H9 (cell line): ENCODE measurements around the gene GHRHR. TPM values are rescaled to one million over a fixed set of nuclear protein-coding genes. Genes with fewer than 3 reads are reported as not detected.

ENCODE experiments used
- DNase-seq: peaks from one replicate; pipeline ENCODE4 v3.0.0-alpha.2; 2017
- H2AFZ ChIP-seq: one replicate; pipeline ENCODE4 v1.6.1; 2013; ENCODE audit warnings: mild to moderate bottlenecking, low read length, control low read depth, moderate library complexity
- H2AK5ac ChIP-seq: 2 replicates; pipeline ENCODE4 v1.6.1; 2013; ENCODE audit warnings: low read length, control low read depth, mixed read lengths; ENCODE audit not compliant: insufficient read length
- H2BK120ac ChIP-seq: one replicate; pipeline ENCODE4 v1.6.1; 2013; ENCODE audit warnings: low read depth, mild to moderate bottlenecking, low read length, control low read depth, inconsistent platforms; ENCODE audit not compliant: poor library complexity, severe bottlenecking
- H2BK12ac ChIP-seq: 2 replicates; pipeline ENCODE4 v1.6.1; 2013; ENCODE audit warnings: low read length, control low read depth, mixed read lengths, low read depth; ENCODE audit not compliant: insufficient read length
- H2BK15ac ChIP-seq: 2 replicates; pipeline ENCODE4 v1.6.1; 2013; ENCODE audit warnings: low read depth, low read length, control low read depth
- H2BK20ac ChIP-seq: one replicate; pipeline ENCODE4 v1.6.1; 2013; ENCODE audit warnings: low read depth, mild to moderate bottlenecking, low read length, control low read depth, inconsistent platforms; ENCODE audit not compliant: poor library complexity, severe bottlenecking
- H2BK5ac ChIP-seq: 2 replicates; pipeline ENCODE4 v1.6.1; 2013; ENCODE audit warnings: low read length, control low read depth, mixed read lengths; ENCODE audit not compliant: insufficient read length
- H3K14ac ChIP-seq: 2 replicates; pipeline ENCODE4 v1.6.1; 2013; ENCODE audit warnings: low read length, control low read depth; ENCODE audit not compliant: insufficient read depth
- H3K18ac ChIP-seq: 2 replicates; pipeline ENCODE4 v1.6.1; 2013; ENCODE audit warnings: low read depth, mild to moderate bottlenecking, mixed read lengths, low read length, control low read depth; ENCODE audit not compliant: insufficient read length
- H3K23ac ChIP-seq: 2 replicates; pipeline ENCODE4 v1.6.1; 2013; ENCODE audit warnings: low read length, control low read depth, mixed read lengths, low read depth; ENCODE audit not compliant: insufficient read length
- H3K23me2 ChIP-seq: 2 replicates; pipeline ENCODE4 v1.6.1; 2013; ENCODE audit warnings: low read depth, mild to moderate bottlenecking, mixed read lengths, low read length, control low read depth; ENCODE audit not compliant: insufficient read length, poor library complexity, severe bottlenecking
- H3K27ac ChIP-seq: 2 replicates; pipeline ENCODE4 v1.5.1; 2013; ENCODE audit warnings: low read length, control low read depth, mixed read lengths, low read depth; ENCODE audit not compliant: insufficient read length
- H3K27me3 ChIP-seq: 2 replicates; pipeline ENCODE4 v1.6.1; 2013; ENCODE audit warnings: low read length, control low read depth, inconsistent platforms; ENCODE audit not compliant: insufficient read depth
- H3K4ac ChIP-seq: 2 replicates; pipeline ENCODE4 v1.6.1; 2013; ENCODE audit warnings: low read depth, mild to moderate bottlenecking, control low read depth, inconsistent platforms, low read length, moderate library complexity
- H3K4me1 ChIP-seq: 2 replicates; pipeline ENCODE4 v1.6.1; 2013; ENCODE audit warnings: low read length, control low read depth, inconsistent platforms; ENCODE audit not compliant: insufficient read depth
- H3K4me2 ChIP-seq: 2 replicates; pipeline ENCODE4 v1.6.1; 2013; ENCODE audit warnings: low read length, control low read depth, mixed read lengths; ENCODE audit not compliant: insufficient read length, insufficient read depth
- H3K56ac ChIP-seq: 2 replicates; pipeline ENCODE4 v1.6.1; 2013; ENCODE audit warnings: low read depth, mild to moderate bottlenecking, mixed read lengths, low read length, control low read depth; ENCODE audit not compliant: insufficient read length
- H3K79me1 ChIP-seq: 2 replicates; pipeline ENCODE4 v1.6.1; 2013; ENCODE audit warnings: low read depth, mild to moderate bottlenecking, moderate library complexity, low read length, control low read depth, inconsistent platforms; ENCODE audit not compliant: insufficient read depth, poor library complexity, severe bottlenecking
- H3K79me2 ChIP-seq: 2 replicates; pipeline ENCODE4 v1.6.1; 2013; ENCODE audit warnings: low read length, control low read depth, inconsistent platforms; ENCODE audit not compliant: insufficient read depth
- H3K9ac ChIP-seq: 2 replicates; pipeline ENCODE4 v1.6.1; 2013; ENCODE audit warnings: low read length, control low read depth, mixed read lengths; ENCODE audit not compliant: insufficient read length; ENCODE audit errors: extremely low read depth
- H3K9me3 ChIP-seq: one replicate; pipeline ENCODE4 v1.6.1; 2013; ENCODE audit warnings: low read depth, low read length, inconsistent platforms; ENCODE audit not compliant: control insufficient read depth
- H3T11ph ChIP-seq: one replicate; pipeline ENCODE4 v1.6.1; 2013; ENCODE audit warnings: mild to moderate bottlenecking, low read length, control low read depth, inconsistent platforms
- H4K20me1 ChIP-seq: one replicate; pipeline ENCODE4 v1.6.1; 2013; ENCODE audit not compliant: control insufficient read depth, insufficient read length, insufficient read depth
- H4K5ac ChIP-seq: 2 replicates; pipeline ENCODE4 v1.6.1; 2013; ENCODE audit warnings: low read depth, mild to moderate bottlenecking, mixed read lengths, low read length, control low read depth; ENCODE audit not compliant: insufficient read length
- H4K8ac ChIP-seq: replicated peaks from 2 replicates; pipeline ENCODE4 v1.6.1; 2013; ENCODE audit warnings: low read length, control low read depth, mixed read lengths, low read depth; ENCODE audit not compliant: insufficient read length
- H4K91ac ChIP-seq: 2 replicates; pipeline ENCODE4 v1.6.1; 2013; ENCODE audit warnings: low read depth, mild to moderate bottlenecking, moderate library complexity, mixed read lengths, low read length, control low read depth; ENCODE audit not compliant: insufficient read length
- H3K27ac Mint-ChIP-seq, 3 experiments: 2 replicates in 2 of 3; 3 replicates in 1 of 3; pipeline ENCODE4 v1.8.0; 2020 to 2021; ENCODE audit warnings: mixed read lengths in 3 of 3, mild to moderate bottlenecking in 1 of 3, moderate library complexity in 1 of 3
- H3K27me3 Mint-ChIP-seq: 2 replicates; pipeline ENCODE4 v1.8.0; 2021; ENCODE audit warnings: low read depth, mild to moderate bottlenecking, moderate library complexity, mixed read lengths
- H3K36me3 Mint-ChIP-seq, 3 experiments: 2 replicates in 2 of 3; 3 replicates in 1 of 3; pipeline ENCODE4 v1.8.0; 2020 to 2021; ENCODE audit warnings: low read depth in 3 of 3, mixed read lengths in 3 of 3; ENCODE audit not compliant: insufficient read depth in 1 of 3
- H3K4me1 Mint-ChIP-seq, 2 experiments: 2 replicates each; pipeline ENCODE4 v1.8.0; 2020; ENCODE audit warnings: mixed read lengths in 2 of 2
- H3K4me3 Mint-ChIP-seq, 2 experiments: 2 replicates in 1 of 2; 3 replicates in 1 of 2; pipeline ENCODE4 v1.8.0; 2020 to 2021; ENCODE audit warnings: mild to moderate bottlenecking in 2 of 2, mixed read lengths in 2 of 2, moderate library complexity in 1 of 2
- H3K9me3 Mint-ChIP-seq, 2 experiments: 2 replicates in 1 of 2; 3 replicates in 1 of 2; pipeline ENCODE4 v1.8.0; 2020; ENCODE audit warnings: mild to moderate bottlenecking in 2 of 2, mixed read lengths in 2 of 2, moderate library complexity in 1 of 2
- WGBS: extraction: QIAGEN DNeasy Blood & Tissue Kit; methylation state at CpG from one replicate; pipeline ENCODE4 v1.1.7; 2013; ENCODE audit warnings: missing lambda C conversion rate, low lambda C conversion rate, mixed read lengths; ENCODE audit not compliant: insufficient read length; ENCODE audit errors: extremely low coverage; 5-methylcytosine and 5-hydroxymethylcytosine counted together
- total RNA-seq: library from RNA; stranded (reverse); gene quantifications from 2 replicates; pipeline ENCODE4 v1.2.1, GENCODE V29; 2021
- TF ChIP-seq, protein P1 (sequence below): fragments of 200-600 bp; sonication (generic); conservative IDR thresholded peaks from 3 replicates; pipeline ENCODE4 v1.8.0; 2021; ENCODE audit warnings: antibody characterized with exemption, mild to moderate bottlenecking

GHRHR gene
- total RNA-seq, 1 experiment from 2014 or later, result 7.4 TPM

GRCh38 chr7:30973292-30973691 lies 9.5 kb downstream of the GHRHR start:
- Histone ChIP-seq H4K8ac (no peak overlapping the region), H3K14ac (no peak overlapping the region), H3K18ac (no peak overlapping the region), H3K27me3 (no peaks in the 10 kb centered on the region), H3K9me3 (no peaks in the 10 kb centered on the region), H3K79me2 (no peaks in the 10 kb centered on the region), H2AFZ (no peak overlapping the region), H4K91ac (no peak overlapping the region), H3K79me1 (no peaks in the 10 kb centered on the region), H3K4me2 (no peak overlapping the region), H3K4me1 (no peaks in the 10 kb centered on the region), H3K9ac (no peak overlapping the region), H3K4ac (no peak overlapping the region), H3K27ac (no peak overlapping the region), H2BK20ac (no peak overlapping the region), H2AK5ac (no peak overlapping the region), H2BK120ac (no peak overlapping the region), H3K23me2 (no peaks in the 10 kb centered on the region), H3K23ac (no peak overlapping the region), H3T11ph (no peak overlapping the region), H3K56ac (no peak overlapping the region), H2BK5ac (no peak overlapping the region), H4K5ac (no peak overlapping the region), H2BK15ac (no peak overlapping the region), H2BK12ac (no peak overlapping the region), H4K20me1 (no peaks in the 10 kb centered on the region)
- H3K36me3 Mint-ChIP-seq, result no peaks in the 10 kb centered on the region
- H3K27ac Mint-ChIP-seq, result no peak overlapping the region
- TF ChIP-seq, protein P1, sequence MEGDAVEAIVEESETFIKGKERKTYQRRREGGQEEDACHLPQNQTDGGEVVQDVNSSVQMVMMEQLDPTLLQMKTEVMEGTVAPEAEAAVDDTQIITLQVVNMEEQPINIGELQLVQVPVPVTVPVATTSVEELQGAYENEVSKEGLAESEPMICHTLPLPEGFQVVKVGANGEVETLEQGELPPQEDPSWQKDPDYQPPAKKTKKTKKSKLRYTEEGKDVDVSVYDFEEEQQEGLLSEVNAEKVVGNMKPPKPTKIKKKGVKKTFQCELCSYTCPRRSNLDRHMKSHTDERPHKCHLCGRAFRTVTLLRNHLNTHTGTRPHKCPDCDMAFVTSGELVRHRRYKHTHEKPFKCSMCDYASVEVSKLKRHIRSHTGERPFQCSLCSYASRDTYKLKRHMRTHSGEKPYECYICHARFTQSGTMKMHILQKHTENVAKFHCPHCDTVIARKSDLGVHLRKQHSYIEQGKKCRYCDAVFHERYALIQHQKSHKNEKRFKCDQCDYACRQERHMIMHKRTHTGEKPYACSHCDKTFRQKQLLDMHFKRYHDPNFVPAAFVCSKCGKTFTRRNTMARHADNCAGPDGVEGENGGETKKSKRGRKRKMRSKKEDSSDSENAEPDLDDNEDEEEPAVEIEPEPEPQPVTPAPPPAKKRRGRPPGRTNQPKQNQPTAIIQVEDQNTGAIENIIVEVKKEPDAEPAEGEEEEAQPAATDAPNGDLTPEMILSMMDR, result no peak
- H3K4me3 Mint-ChIP-seq, result no peak overlapping the region
- WGBS, result no CpG with 5 or more reads among the region's 3 CpGs
- H3K27me3 Mint-ChIP-seq, result peaks cover 48% of the 10 kb centered on the region
- DNase-seq, result no peak
- H3K4me1 Mint-ChIP-seq, result peaks cover 15 to 26% of the 10 kb centered on the region in 2 experiments
- H3K9me3 Mint-ChIP-seq, result no peaks in the 10 kb centered on the region
